NK-92 (cell line): ENCODE results near the gene ABCB1.

Source experiments
- DNase-seq: peaks from one replicate; lab custom pipeline; 2025; ENCODE audit not compliant: unreplicated experiment; lab: John Stamatoyannopoulos, UW

The ABCB1 gene

DNA sequence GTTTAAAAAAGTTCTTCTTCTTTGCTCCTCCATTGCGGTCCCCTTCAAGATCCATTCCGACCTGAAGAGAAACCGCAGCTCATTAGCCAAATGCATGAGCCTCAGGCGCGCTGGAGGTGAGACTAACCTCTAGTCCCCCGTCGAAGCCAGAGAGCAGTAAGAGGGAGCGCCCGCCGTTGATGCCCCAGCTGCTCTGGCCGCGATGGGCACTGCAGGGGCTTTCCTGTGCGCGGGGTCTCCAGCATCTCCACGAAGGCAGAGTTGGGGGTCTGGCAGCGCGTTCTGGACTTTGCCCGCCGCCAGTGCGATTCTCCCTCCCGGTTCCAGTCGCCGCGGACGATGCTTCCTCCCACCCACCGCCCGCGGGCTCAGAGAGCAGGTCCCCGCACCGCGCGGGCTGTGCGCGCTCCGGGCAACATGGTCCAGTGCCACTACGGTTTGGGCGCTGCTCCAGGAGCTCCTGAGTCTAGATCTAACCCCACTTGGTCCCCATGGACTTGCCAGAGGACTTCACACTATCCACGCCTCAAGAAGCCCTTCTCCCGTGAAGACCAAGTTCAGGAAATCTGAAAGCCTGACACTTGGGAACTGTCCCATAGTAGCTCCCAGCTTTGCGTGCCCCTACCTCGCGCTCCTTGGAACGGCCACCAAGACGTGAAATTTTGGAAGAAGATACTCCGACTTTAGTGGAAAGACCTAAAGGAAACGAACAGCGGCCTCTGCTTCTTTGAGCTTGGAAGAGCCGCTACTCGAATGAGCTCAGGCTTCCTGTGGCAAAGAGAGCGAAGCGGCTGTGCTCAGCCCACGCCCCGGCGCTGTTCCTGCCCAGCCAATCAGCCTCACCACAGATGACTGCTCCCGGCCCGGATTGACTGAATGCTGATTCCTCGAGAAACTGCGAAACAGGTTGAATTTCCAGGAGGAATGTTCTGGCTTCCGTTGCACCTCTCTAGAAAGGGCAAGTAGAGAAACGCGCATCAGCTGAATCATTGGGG, at the start of gene ABCB1:
Gene ABCB1, minus strand, starts transcription at position 755 of the 995 bp plus-strand sequence. Its CDS starts 700 bp downstream, at position 55.
- DNase-seq: no peak

DNA sequence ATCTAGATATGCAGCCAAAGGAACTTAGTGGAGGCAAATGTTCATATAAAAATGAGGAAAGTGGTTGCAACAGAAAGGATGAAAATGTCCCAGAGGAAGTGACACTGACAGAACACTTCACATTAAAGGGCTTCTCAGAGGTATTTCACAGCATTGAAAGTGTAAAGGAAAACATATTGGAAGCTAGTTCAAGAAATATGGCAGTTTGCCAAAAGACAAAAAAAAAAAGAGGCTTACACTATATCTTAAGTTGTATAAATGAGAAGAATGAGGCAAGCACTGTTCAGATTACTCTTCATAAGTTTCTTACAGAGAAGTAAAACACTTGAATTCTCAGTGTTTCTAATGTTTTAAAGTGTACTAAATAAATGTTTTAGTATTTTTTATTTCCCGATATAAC, 47.6 kb upstream of the ABCB1 start:
- DNase-seq: no peak

DNA sequence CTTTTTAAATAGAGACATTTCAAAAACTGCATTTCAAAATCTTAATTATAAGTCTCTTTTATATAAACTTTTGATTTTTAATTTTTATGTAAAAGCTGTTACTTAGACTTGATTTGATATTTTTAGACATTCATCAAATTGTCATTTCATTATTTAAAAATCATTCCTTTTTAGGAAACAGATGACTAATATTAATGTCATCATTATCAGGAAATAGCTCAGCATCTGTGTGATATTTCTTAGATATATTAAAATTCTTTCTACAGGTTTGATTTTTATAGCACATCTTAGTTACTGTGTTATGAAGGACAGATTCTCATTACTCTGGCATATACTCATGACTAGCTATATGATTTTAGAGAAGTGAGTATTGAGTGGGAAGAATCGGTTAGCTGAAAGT, 44.8 kb upstream of the ABCB1 start:
- DNase-seq: no peak

DNA sequence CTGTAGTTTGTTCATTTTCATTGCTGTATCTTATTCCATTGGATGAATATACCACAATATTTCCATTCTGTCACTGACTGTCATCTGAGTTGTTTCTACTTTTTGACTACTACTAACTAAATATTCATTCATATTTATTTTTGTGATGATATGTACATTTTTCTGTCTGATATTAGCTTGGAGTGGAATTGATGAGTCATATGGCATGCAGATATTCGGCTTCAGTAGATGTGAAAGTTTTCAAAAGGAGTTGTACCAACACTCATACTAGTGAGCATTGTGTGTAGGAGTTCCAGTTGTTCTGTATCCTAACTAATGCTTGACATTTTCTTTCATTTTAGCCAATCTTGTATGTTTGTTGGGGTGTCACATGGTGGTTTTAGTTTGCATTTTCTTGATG, 35.2 kb upstream of the ABCB1 start:
- DNase-seq: no peak

DNA sequence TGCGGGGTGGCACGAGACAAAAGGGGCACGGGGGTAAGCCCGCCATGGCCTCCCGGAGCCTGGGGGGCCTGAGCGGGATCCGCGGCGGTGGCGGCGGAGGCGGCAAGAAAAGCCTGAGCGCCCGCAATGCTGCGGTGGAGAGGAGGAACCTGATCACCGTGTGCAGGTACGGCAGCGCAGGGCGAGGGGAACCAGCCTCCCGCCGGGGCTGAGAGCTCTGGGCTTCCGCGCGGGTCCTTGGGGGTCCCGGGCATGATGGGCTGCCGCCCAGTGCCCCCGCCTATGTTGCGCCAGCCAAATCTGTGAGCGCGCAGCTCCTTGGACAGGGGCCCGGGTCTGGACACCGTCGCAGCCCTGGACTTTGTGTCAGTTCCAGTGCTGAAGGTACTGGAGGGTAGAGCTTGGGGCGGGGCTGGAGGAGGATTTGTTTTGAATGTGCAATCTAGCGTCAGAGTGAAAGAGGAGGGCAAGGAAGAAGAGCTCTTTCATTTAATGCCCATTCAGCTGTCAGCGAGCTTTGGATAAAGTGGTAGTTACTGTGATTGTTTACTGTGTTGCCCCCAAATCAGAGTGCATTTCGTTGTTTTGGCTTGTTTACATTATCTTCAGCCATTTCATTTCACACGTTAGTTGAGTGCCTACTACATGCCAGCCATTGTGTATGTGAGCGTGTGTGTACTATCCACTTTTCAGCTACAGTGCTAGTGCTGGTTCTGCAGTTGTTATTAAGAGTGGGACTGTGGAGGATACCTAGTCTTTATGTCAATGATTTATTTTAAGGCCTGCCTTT, 28.3 kb upstream of the ABCB1 start:
- DNase-seq: no peak

DNA sequence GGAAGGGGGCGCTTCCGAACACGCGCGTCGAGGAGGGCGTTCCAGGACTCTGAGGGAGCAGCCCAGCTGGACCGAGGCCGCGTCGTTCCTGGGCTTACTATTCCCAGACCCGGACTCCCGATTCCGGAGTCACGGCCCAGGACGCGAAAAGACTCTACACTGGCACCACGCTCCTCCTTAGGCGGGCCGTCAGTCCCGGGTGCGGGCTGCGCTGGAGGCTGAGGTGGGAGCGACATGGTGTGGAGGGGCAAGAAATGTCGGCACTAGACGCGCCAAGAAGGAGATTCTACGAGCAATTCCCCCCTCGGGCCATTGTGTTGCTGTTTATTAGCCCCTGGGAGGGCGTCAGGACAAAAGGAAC, 26.9 kb upstream of the ABCB1 start:
- DNase-seq: no peak

DNA sequence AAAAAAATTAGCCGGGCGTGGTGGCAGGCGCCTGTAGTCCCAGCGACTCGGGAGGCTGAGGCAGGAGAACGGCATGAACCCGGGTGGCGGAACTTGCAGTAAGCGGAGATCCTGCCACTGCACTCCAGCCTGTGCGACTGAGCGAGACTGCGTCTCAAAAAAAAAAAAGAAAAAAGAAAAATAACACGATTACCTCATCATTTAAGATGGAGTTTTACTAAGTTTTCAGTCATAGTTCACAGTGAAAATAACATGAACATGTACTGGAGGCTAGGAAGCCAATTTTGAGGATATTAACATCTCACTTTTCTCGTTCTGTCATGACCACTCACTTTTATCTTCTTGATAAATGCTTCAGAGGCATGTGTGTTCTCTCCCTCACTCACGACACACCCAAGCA, 24.4 kb upstream of the ABCB1 start:
- DNase-seq: no peak

DNA sequence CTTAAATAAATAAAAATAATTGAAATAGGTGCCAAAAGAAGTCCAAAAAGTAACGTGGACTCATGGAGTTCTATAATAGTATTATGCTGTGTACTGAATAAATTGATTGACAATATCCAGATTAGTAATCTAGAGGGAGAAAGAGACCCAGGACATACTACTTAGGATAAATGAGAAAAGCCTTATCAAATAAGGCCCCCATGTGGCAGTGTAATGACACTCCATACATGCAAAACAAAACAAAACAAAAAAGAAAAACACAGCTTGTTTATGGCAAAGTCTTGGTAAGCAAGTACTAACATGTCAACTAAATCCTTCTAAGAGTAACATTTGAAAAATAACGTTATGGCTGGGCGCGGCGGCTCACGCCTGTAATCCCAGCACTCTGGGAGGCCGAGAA, 23.9 kb upstream of the ABCB1 start:
- no peak for DNase-seq

DNA sequence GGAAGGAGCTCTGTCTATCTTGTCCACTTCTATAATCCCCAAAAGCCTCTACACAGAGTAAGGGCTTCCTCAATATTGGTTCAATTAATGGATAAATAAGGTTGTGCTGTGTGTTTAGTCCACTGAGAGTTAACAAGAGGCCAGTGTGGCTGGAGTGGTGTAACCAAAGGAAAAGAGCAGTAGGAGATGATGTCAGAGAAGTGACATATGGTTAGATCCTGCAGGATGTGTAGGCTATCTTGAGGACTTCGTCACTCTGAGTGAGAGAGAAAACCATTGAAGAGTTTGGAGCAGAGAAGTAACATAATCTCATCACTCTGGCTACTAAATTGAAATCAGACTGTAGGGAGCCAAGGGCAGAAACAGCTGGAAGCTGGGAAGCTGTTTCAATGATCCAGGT, 14.5 kb upstream of the ABCB1 start:
- DNase-seq: no peak

DNA sequence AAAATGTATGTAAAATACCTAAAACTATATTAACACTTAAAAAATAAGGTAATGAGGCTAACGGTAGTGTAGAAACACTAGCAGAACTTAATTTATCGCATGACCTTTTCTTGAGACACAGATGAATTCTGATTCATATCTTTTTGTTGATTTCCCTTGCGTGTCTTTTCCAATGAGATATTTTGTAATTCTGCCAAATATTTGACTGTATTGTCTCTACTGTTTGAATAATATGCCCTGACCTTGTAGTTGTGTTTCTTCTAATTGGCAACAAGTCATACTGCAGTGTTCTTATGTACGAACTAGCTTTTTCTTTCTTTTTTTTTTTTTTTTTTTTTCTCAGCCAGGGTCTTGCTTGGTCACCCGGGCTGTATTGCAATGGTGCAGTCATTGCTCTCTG, 9.2 kb upstream of the ABCB1 start:
- no peak for DNase-seq

DNA sequence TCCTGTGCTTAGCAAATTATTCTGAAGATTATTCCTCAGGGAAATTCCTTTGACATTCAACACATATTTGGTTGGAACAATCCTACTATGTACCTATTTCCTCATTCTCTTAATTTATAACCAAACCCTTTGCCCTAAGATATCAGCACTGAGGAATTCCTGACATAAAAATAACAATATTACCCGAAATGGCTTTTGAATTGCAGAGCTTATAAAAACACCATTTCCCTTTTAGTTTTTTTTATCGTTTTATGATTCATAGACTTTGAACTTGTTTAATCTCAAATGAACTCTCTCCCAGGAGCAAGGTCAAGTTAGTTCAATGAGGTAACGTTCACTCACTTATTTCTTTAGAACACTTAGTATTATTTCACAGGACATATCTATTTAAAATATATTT, 7.7 kb upstream of the ABCB1 start:
- no peak for DNase-seq

DNA sequence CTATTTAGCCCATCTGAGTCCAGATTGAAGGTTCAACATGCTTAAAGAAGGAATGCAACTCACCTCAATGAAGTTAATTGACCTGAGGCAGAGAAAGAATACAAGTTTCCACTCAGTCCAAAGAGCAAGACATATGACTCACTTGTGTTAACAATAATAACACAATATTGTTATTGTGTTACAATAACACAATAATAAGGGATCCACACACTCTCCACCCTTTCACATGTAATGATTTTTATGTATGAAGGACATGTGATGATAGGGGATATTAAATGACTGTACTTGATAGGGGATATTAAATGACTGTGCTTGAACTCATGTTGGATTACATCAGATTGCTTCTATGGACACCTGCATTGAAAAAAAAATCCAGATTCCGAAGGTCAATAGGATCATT, 3.6 kb upstream of the ABCB1 start:
- DNase-seq: no peak

DNA sequence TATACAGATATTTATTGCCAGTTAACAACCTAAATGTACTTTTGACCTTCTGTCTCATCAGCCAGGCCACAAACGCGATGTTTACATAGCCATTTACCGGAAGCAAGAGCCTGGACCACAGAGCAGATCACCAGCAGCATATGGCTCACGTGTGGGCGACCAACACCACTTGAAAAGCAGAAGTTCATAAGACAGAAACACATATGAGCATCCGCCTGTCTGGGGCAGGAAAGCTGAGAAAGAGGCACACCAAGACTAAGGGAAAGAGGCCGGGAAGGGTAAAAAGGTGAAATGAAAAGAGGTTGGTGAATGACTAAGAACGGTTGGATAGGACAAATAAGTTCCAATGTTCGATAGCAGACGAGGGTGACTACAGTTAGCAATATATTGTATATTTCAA, 1.3 kb downstream of the ABCB1 start:
- DNase-seq: no peak

DNA sequence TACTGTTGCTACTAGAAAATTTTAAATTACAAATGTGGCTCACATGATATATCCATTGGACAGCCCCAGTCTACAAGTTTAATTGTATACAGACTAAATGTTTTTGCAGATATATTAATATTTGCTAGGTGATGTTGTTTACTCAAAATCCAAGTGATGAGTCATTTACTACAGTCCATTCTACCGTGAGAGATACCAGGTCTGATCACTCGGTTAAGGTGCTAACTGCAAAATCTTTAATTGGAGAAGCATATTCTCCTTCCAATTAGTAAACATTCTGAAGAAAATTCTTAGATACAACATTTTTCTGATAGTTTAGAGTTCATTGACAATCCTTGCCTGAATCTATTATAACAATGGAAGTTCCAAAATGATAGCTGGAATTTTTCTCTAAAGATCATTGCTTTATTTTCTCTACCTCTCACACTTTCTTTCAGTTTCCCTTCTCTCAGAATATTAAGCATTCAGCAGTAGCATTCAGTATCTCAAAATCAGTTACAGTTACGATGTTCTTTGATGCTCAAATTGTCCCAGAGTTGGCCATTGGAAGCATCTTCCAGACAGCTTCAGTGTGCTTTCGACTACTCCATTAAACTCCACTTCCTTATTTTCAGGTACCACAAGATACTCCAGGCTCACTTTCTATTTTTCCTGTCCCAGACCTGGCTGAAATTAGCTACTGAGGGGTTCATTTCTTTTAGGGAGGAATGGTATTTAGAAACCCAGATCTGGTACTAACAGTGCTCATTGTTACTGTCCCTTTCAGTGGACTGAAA, 2.3 kb downstream of the ABCB1 start:
- no peak for DNase-seq

DNA sequence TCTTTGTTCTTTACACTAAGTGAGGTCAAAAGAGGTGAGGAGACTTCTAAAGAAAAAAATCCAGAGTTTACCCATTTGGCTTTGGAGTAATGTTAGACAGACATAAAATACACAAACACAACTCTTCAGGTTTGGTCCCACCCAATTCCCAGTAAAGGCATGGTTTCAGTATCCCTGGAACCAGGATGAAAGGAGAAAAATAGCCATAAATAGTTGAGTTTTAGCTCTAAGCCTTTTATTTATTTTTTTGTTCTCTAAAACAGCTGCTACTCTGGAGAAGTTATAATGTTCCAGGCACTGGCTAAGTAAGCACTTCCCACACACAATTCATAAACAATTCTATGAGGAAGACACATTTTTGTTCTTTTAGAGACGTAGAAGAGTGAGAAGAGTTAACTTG, 4.0 kb downstream of the ABCB1 start:
- DNase-seq: no peak

DNA sequence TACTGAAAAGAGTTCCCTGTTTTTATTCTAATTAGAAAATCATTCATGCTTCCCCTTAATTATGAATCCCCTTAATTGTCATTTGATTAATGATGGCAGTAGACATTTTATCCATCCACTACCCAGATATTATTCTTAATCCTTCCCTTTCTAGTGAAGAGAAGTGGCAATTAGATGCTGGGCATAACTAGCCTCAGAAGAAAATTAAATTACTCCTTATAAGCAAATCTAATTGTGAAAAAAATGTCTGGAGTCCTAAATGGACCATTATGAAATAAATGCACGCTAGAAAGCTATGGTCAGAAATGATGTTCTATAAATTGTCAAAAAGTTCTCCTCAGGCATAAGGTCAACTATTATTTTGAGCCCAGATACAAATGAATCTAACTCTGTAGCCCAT, 4.5 kb downstream of the ABCB1 start:
- no peak for DNase-seq

DNA sequence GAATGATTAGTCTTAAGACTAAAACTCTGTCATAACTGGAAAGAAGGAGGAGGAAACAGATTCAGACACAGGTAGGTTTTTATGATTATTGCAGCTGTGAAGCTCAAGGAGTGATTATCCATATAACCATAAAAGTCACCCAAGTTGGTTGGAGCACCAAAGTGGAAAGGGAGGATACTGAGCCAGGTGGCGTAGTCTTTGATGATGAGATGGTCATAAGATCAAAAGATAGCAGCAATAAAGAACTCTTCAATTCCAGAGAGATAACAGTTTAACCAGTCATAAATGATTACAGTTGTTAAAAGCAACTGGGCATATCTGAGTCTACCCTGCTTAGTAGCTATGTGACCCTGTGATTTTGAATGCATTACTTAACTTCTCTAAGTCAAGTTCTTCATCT, 8.4 kb downstream of the ABCB1 start:
- no peak for DNase-seq

DNA sequence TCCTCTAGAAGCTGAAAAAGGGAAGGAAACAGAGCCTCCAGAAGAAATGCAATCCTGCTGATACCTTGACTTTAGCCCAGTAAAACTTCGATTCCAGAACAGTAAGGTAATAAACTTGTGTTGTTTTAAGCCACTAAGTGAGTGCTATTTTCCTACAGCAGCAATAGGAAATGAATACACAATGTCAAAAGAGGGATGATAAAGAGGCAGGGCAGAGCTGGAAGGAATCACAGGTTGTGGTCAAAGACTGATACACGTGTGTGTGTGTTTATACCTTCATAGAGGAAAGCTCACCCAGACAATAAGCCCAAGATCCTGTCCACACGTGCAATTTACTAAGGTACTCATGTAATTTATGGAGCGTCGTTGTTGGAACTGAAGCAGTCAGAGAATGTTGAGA, 9.5 kb downstream of the ABCB1 start:
- DNase-seq: no peak

DNA sequence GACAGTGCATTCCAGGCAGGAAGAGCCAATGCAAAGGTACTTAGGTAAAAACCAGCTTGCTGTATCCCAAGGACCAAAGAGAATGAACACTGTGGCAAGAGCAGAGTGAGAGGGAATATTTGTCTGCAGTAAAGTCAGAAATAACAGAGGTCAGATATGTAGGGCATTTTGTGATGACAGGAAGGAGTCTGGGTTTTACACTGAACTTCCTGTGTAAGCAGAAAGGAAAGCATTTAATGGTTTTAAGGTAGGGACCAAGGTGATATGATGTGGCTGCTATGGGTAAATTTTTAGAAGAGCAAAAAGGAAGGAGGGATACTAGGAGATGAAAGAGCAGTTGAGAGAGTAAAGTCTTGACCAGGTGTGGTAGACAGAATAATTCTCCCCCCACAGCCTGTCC, 10.1 kb downstream of the ABCB1 start:
- DNase-seq: no peak

DNA sequence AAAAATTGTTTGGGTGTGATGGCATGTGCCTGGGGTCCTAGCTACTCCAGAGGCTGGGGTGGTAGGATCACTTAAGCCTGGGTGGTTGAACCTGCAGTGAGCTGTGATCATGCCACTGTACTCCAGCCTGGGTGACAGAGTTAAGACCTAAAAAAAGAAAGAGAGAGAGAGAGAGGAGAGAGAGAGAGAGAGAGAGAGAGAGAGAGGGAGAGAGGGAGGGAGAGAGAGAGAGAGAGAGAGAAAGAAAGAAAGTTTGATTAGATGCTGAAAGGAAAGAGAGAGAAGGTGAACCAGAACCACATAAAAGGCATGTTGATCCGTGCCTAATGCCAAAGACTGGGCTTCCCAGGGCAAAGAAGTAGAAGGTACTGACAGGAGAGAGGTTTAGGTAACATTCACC, 11.1 kb downstream of the ABCB1 start:
- no peak for DNase-seq

DNA sequence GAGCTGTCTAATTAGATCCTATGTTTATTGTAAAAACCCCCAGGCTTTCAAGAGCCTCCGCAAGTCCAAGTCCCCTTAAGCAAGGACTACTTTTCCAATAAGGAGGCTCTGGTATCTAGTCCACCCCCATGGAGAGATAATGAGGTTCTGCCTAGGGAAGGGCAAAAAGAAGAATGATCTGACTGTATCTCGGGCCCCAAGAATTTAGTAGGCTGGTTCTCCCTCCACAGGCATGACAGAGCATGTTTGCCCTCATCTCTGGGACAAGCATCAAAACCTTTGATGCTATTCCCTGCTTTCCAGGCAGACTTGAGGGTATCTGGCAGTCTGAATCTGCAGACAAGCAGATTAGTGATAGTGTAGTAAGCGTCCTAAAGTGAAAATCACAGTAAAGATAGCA, 19.0 kb downstream of the ABCB1 start:
- DNase-seq: no peak

DNA sequence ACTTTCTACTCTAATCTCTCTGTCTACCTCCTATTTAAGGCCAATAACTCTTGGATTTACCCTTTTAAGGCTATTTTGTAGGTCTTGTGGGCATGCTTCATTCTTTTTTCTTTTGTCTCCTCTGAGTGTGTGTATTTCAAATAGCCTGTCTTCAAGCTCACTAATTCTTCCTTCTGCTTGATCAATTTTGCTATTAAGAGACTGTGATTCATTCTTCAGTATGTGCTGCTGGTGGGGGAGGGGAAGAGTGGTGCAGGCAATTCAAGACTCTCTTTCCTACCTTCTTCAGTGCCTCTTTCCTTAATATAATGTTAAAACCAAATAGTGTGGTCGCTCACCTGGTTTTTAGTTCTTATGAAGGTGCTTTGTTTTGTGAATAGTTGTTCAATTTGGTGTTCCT, 20.0 kb downstream of the ABCB1 start:
- DNase-seq: no peak
